K562 (cell line): ENCODE data around the gene AGFG2. TPM values are rescaled to one million over a fixed set of nuclear protein-coding genes. Genes with fewer than 3 reads are reported as not detected.

Source experiments
- CEBPG ChIP-seq, 3 experiments: fragments of 200-800 bp in 1 of 3; sonication (Bioruptor generic) in 1 of 3; sonication (generic) in 1 of 3; formaldehyde crosslinking in 1 of 3; IDR thresholded peaks in 2 of 3; conservative IDR thresholded peaks in 1 of 3; 2 replicates each; pipeline versions ENCODE4 v1.6.1 to v1.8.0; 2016 to 2022; ENCODE audit warnings: missing compliant biosample characterization in 2 of 3, missing genetic modification characterization in 2 of 3, mild to moderate bottlenecking in 1 of 3, missing genetic modification reagents in 1 of 3
- ETV5 ChIP-seq: sonication (generic); formaldehyde crosslinking; IDR thresholded peaks from 2 replicates; pipeline ENCODE4 v1.4.0; 2020; ENCODE audit warnings: low read depth, mild to moderate bottlenecking, missing genetic modification reagents
- GABPA ChIP-seq: fragments of 200-800 bp; sonication (Bioruptor generic); conservative IDR thresholded peaks from 2 replicates; pipeline ENCODE4 v1.6.1; 2016; ENCODE audit warnings: low read depth, missing genetic modification characterization, missing compliant biosample characterization
- ILF3 ChIP-seq: fragments of 450-650 bp; IDR thresholded peaks from 2 replicates; pipeline ENCODE4 v1.6.1; 2018; ENCODE audit warnings: antibody characterized with exemption, mild to moderate bottlenecking, moderate library complexity, borderline replicate concordance
- JUN ChIP-seq, 2 experiments: sonication (generic) in 1 of 2; formaldehyde crosslinking in 1 of 2; IDR thresholded peaks; 2 replicates each; pipeline versions ENCODE4 v1.6.1 to v1.8.0; 2012 to 2022; ENCODE audit warnings: borderline replicate concordance in 2 of 2, mild to moderate bottlenecking in 2 of 2, improper control_type of control experiment in 1 of 2, low read depth in 1 of 2, low read length in 1 of 2, missing genetic modification reagents in 1 of 2
- MAX ChIP-seq: sonication (generic); formaldehyde crosslinking; IDR thresholded peaks from 2 replicates; pipeline ENCODE4 v1.9.0; 2022; ENCODE audit warnings: mild to moderate bottlenecking, missing genetic modification reagents
- TFAP4 ChIP-seq: sonication (generic); formaldehyde crosslinking; IDR thresholded peaks from 2 replicates; pipeline ENCODE4 v1.8.0; 2022; ENCODE audit warnings: missing genetic modification reagents, mild to moderate bottlenecking, moderate library complexity, borderline replicate concordance
- TFE3 ChIP-seq: fragments of 450-650 bp; formaldehyde crosslinking; IDR thresholded peaks from 2 replicates; pipeline ENCODE4 v1.4.0; 2020; ENCODE audit warnings: mild to moderate bottlenecking, mixed read lengths
- TRIM28 ChIP-seq: fragments of 450-650 bp; IDR thresholded peaks from 2 replicates; pipeline ENCODE4 v1.6.1; 2017
- ZFX ChIP-seq: sonication (generic); formaldehyde crosslinking; IDR thresholded peaks from 2 replicates; pipeline ENCODE4 v1.8.0; 2022; ENCODE audit warnings: mild to moderate bottlenecking, missing genetic modification reagents, moderate library complexity
- ZHX1 ChIP-seq: fragments of 150-350 bp; conservative IDR thresholded peaks from 2 replicates; pipeline ENCODE4 v1.6.1; 2014; ENCODE audit warnings: low read length
- ZNF668 ChIP-seq: fragments of 250-450 bp; sonication (Bioruptor Pico); IDR thresholded peaks from 2 replicates; pipeline ENCODE4 v1.8.0; 2022; ENCODE audit warnings: mild to moderate bottlenecking, inconsistent platforms
- polyA plus RNA-seq, 8 experiments: library from polyadenylated mRNA; depleted of rRNA in 4 of 8; stranded (reverse) in 5 of 8; unstranded in 3 of 8; fragments of >200 nt; fragmentation: Nextera tagmentation in 2 of 8; fragmentation: Illumina TruSeq in 1 of 8; extraction: Ambion mirVana in 2 of 8; extraction: Trizol in 1 of 8; gene quantifications; 2 replicates each; pipeline versions ENCODE4 v1.2.1 to v1.2.3, GENCODE V29; 2011 to 2014; ENCODE audit warnings: inconsistent platforms in 1 of 8, missing spikeins in 1 of 8
- total RNA-seq, 7 experiments: library from RNA; depleted of rRNA in 6 of 7; stranded (reverse); fragments of >200 nt in 6 of 7; fragmentation: Illumina TruSeq in 2 of 7; extraction: Trizol in 2 of 7; gene quantifications; 2 replicates each; pipeline versions ENCODE4 v1.2.1 to v1.2.3, GENCODE V29; 2011 to 2021; ENCODE audit warnings: low replicate concordance in 1 of 7

AGFG2 gene
- total and polyA plus RNA-seq, 9 of the 15 experiments (the other 6 are each of a cell fraction or from before 2014, with no cell fraction given) = 0.31 to 23.1 (median 6.5) TPM

GRCh38 chr7:100583132-100584053 is 44.4 kb downstream of the AGFG2 start (continued):
- TF ChIP-seq CEBPG (CRISPR knock-in tag; IDR thresholded peaks at IDR 0.05) (0 out of 2 replicates have a peak, but pooled peaks have one; percentile 9), CEBPG (tag; conservative IDR thresholded peaks at IDR 0.05 in 1 of 2, IDR thresholded peaks at IDR 0.05 in 1 of 2) (no peak), ILF3 (no peak), GABPA (tag) (peak; percentile 69), ZNF668 (CRISPR knock-in tag) (no peak), ZFX (CRISPR knock-in tag) (0 out of 2 replicates have a peak, but pooled peaks have one; percentile 8), ETV5 (peak; percentile 50; the same call in 1 of the 2 replicates), TFE3 (CRISPR knock-in tag) (peak; percentile 20; the same call in 1 of the 2 replicates), TFAP4 (CRISPR knock-in tag) (0 out of 2 replicates have a peak, but pooled peaks have one; percentile 31), JUN (IDR thresholded peaks at IDR 0.05; ENCODE audit: borderline replicate concordance, low read depth, low read length) (no peak), JUN (CRISPR knock-in tag; IDR thresholded peaks at IDR 0.05; ENCODE audit: borderline replicate concordance) (no peak), TRIM28 (no peak), ZHX1 (no peak), MAX (CRISPR knock-in tag) (peak; percentile 24; the same call in 1 of the 2 replicates)
